Stimulated activated CD8-positive, alpha-beta memory T cell treated with anti-CD3 and anti-CD28 coated beads, Interleukin-15, amount 100 ng/mL, for 48 hours (primary cell): ENCODE results near the gene ALG9.

Experiments
- DNase-seq, 2 donors: peaks; one replicate each; pipeline ENCODE4 v3.0.0-alpha.2; 2020; ENCODE audit warnings: low read depth in 2 of 2

The ALG9 gene

DNA sequence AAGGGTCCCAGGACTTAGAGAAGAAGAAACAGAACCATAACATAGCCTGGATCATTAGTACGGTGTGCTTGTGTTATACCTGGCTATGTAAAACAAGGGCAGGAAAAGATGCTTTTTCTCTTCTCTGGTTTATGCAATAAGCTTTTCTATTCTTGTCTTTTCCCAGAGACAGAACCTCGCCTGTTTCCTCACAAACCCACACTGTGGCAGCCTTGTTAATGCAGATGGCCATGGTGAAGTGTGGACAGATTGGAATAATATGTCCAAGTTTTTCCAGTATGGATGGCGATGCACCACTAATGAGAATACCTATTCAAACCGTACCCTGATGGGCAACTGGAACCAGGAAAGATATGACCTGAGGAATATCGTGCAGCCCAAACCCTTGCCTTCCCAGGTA lies 10.8 kb upstream of the ALG9 start:
- DNase-seq: no peak

- no peak for DNase-seq
These were observed 8.2 kb upstream of the ALG9 start for GRCh38 chr11:111879637-111879960.

GRCh38 chr11:111878849-111879636 lies 7.7 kb upstream of the ALG9 start, which contains the start of the genes CFAP68 and FDXACB1:
Gene CFAP68, plus strand, starts transcription at chr11:111879541. Its CDS starts 20 bp downstream, at chr11:111879561.
Gene FDXACB1, minus strand, starts transcription at chr11:111879165. Its CDS starts 33 bp downstream, at chr11:111879132.
- DNase-seq: peak; percentile 88 to 91

DNA sequence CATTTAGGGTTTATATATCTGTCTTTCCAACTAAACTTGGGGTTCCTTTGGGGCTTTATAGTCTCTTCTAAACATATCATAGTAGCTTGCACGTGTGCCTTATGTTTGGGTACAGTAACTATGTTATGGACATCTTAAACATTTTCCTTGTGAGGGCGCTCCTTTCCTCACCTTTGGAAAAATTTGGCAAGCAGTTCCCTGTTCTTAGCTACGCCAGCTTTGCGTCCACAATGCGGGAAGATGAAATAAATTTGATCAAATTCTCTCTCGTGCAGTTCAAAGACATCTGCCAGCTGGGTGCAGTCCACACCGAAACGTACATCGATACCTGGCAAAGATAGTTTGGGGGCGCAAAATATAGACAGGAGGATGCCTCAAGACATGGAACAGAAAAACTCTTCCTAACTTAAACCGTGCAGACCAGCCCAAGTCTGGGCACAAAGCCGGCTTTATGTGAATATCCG lies 7.0 kb upstream of the ALG9 start:
- DNase-seq: no peak

- DNase-seq: no peak
These were observed 346 bp upstream of the ALG9 start for GRCh38 chr11:111871693-111872161.

GRCh38 chr11:111870522-111870885 lies 877 bp downstream of the ALG9 start:
- DNase-seq: no peak

DNA sequence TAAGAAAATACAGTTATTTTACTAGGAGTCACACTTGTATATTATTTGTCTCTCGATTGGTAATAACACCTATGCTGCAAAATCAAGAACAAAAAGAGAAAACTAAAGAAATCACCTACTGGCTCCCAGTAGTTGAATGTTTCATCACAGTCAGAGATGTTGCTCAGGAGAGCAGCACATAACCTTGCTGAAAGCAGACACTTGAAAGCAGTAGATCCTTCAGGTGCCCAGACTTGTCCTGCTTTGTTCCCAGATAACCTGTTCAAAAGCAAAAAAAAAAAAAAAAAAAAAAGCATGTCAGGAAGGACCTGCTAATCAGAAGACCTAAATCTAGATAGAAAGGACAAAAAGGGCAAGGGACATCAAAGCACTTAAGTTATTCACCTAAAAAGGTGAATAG lies 1.3 kb downstream of the ALG9 start:
- DNase-seq: no peak

- no peak for DNase-seq
These were observed 11.1 kb downstream of the ALG9 start for GRCh38 chr11:111860257-111860656.

DNA sequence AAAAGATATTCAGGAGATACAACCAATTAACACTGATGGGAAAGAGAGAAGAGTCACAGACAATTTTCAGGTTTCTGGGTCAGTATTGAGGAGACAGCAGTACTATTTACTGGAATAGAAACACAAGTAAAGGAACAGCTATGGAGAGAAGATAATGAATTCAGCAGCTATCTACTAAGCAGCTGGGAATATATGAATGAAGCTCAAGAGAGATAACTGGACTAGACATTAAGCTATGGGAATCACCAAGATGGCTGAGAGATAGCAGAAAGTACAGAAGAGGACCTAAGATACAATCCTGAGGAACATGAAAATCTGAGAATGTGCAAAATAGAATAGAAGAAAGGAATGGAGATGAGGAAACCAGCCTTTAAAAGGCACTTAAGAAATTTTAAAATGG lies 15.9 kb downstream of the ALG9 start:
- no peak for DNase-seq

GRCh38 chr11:111852103-111852502 lies 19.3 kb downstream of the ALG9 start:
- no peak for DNase-seq

GRCh38 chr11:111851636-111852035 lies 19.7 kb downstream of the ALG9 start:
- no peak for DNase-seq

GRCh38 chr11:111851067-111851466 lies 20.3 kb downstream of the ALG9 start:
- DNase-seq: no peak

GRCh38 chr11:111849631-111850030 lies 21.8 kb downstream of the ALG9 start:
- no peak for DNase-seq

- DNase-seq: no peak
These were observed 24.7 kb downstream of the ALG9 start for GRCh38 chr11:111846636-111847035.

DNA sequence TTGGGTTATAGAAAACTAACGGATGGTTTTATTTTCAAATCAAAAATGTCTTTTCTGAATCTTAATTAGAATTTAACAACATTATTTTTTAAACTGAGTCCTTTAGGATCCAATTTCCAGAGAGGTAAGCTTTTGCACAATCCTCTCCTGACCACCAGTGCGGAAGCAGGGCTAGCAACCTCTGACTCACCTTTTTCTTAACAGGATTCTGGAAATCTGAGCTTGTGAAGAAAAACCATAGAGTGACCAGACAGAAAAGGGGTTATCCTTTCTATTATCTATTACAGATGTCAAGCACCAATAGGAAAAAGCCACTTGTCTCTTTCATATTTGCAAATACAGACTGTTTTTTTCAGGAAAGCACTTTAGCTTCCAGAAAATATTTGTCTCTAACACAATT lies 25.3 kb downstream of the ALG9 start:
- DNase-seq: no peak

- DNase-seq: no peak
These were observed 25.9 kb downstream of the ALG9 start for GRCh38 chr11:111845276-111846028.

DNA sequence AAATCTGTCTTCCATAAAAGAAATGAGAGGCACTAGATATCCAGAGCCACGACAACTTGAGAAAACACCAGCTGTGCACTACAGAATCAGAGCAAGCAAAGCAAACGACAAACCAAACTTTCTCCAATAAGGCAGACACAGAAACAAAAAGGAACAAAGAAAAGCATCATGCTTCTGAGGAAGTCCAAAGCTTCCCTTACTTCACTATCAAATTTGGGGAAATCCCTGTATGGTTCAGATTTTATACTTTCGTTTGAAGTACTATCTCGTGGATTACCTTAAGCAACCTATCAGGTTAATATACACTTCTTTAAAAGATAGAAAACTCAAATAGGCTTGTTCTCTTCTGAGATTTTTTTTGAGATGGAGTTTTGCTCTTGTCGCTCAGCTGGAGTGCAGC lies 27.7 kb downstream of the ALG9 start:
- no peak for DNase-seq

DNA sequence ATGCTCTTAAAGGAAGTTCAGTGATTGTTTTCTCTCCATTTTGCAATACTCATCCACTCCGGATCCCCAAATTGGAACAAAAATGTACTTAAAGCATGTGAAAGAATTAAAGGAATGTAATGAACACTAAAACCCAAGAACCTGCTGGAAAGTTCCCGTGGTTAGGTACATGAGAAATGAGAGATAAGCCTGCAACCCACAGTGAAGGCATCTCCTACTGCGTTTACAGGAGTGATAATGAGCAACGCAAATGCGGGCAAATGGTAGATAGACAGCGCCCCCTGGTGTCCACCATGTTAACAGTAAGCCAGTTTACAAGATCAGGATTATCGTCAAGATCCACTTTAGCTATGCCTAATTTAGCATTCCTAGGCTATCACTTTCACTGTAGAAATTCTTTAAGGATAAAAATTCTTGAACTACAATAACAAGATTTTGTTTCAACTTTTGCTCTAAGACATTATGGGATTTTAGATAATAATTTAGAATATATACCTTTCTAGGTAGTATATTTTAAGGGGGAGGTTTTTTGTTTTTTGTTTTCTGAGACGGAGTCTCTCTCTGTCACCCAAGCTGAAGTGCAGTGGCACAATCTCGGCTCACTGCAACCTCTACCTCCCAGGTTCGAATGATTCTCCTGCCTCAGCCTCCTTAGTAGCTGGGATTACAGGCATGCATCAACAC lies 29.9 kb downstream of the ALG9 start:
- DNase-seq: peak; percentile 58 to 68

- no peak for DNase-seq
These were observed 31.2 kb downstream of the ALG9 start for GRCh38 chr11:111840143-111840542.

GRCh38 chr11:111838054-111838453 lies 33.3 kb downstream of the ALG9 start:
- DNase-seq: no peak

DNA sequence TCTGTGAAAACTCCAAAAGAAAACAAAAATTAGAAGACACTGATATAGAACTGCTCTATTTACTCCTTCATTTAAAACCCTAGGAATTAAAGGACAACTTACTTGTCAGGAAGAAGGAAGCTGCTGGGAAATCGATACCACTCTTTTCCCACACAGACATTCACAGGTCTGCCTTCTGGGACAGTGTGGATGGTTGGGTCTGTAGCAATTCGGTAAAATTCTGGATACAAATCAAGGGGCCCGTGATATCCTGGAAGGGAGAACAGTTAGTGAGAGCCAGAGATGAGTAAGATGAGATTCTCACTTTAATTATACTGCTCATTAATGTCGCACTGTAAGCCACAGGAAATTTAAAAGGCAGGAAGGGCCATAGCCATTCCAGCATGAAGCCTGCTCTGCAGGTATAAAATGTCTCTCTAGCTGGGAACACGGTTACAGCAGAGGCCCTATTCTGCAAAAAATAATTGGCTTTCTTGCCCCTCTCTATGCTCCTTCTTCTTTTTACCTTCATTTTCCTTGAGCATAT lies 34.0 kb downstream of the ALG9 start:
- DNase-seq: no peak

DNA sequence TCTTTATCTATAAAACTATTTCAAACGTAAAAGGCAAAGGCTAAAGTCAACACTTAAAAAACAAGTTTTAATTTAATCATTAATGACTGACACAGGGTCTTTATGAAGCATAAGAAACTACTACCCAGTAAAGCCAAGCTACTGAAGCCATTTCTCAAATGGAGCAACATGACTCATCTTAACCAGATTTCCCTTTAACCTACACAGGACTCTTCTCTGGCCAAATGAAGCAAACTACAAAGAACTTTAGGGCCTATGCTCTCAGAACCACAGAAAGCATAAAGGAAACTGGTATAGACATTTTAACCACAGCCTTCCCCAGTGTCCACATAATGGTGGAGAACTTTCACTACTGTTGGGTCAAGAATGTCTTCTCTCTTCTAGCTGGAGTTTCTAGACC lies 34.7 kb downstream of the ALG9 start:
- DNase-seq: no peak
